ENCODE measurements around the gene CDCA3.

DNA sequence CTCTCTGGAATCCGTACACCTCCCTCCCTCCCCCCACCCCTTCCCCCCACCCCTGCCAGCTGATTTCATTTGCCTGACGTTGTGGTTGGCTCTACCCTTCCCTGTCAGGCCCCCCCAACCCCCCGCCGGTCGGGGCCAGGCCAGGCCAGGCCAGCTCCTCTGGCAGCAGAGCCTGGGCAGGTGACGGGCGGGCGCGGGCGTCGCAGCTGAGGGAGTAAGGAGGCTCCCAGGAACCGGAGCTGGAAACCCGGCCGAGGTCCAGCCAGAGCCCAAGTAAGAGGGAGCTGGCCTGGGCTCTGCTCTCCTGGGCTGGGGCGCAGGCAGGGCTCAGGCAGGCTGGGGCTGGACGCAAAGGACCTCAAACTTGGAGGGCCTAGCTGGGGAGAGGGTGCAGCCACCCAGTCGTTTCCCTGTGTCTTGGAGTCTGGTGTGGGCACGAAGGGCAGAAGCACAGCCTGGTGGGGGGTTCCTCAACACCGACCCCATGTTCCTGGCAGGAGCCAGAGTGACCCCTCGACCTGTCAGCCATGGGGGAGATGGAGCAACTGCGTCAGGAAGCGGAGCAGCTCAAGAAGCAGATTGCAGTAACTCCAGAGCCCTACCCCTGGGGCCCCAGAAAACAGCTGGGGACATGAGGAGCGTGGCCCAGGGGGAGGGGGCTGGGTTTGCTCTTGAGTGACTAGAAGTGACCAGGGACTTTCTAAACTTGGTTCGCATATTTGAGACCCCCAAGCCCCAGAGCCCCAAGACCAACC is 10.1 kb downstream of the CDCA3 start, which contains the start of gene GNB3:
- no peak for TF ChIP-seq CTCF (IDR thresholded peaks at IDR 0.05)
- no peak for TF ChIP-seq POLR2A (IDR thresholded peaks at IDR 0.05)

Data from thyroid gland (tissue), 4 donors.